AG04450 (cell line): ENCODE data around the gene SPTA1. TPM values are rescaled to one million over a fixed set of nuclear protein-coding genes. Genes with fewer than 3 reads are reported as not detected.

Experiments used
- CTCF ChIA-PET: fragments of 300-600, 350-600 bp; formaldehyde crosslinking; extraction: SDS; loops from one replicate; lab custom pipeline; 2022; ENCODE audit warnings: antibody characterized with exemption, inconsistent platforms; lab: Charles Lee
- POLR2A ChIA-PET: fragments of 350-600 bp; formaldehyde crosslinking; extraction: SDS; loops from one replicate; lab custom pipeline; 2021; ENCODE audit warnings: antibody characterized with exemption, inconsistent platforms; lab: Yijun Ruan, JAX
- DNase-seq: peaks from one replicate; pipeline ENCODE4 v3.0.0-alpha.2; 2011; ENCODE audit warnings: low read depth, low spot score
- H3K27ac ChIP-seq: one replicate; pipeline ENCODE4 v1.5.1; 2012; ENCODE audit warnings: low read depth, low read length, control low read depth
- H3K27me3 ChIP-seq: one replicate; pipeline ENCODE4 v1.6.0; 2012; ENCODE audit warnings: low read length; ENCODE audit not compliant: control insufficient read depth, insufficient read depth
- H3K4me3 ChIP-seq: 2 replicates; pipeline ENCODE4 v1.5.1; 2011; ENCODE audit warnings: mild to moderate bottlenecking, low read depth, low read length, control low read depth
- H3K9me3 ChIP-seq: 2 replicates; pipeline ENCODE4 v1.5.1; 2012; ENCODE audit warnings: low read length; ENCODE audit not compliant: control insufficient read depth, insufficient read depth
- CTCF ChIP-seq: IDR thresholded peaks from 2 replicates; pipeline ENCODE4 v1.5.1; 2011; ENCODE audit warnings: low read depth, low read length, control low read depth, inconsistent platforms
- polyA minus RNA-seq: library from RNA; depleted of rRNA, polyadenylated mRNA; stranded (reverse); fragments of >200 nt; gene quantifications from 2 replicates; pipeline ENCODE4 v1.2.3, GENCODE V29; 2011; rRNA and poly(A)+ RNA removed
- polyA plus RNA-seq: library from polyadenylated mRNA; depleted of rRNA; stranded (reverse); fragments of >200 nt; gene quantifications from 2 replicates; pipeline ENCODE4 v1.2.3, GENCODE V29; 2011; rRNA removed

SPTA1 gene
- polyA plus RNA-seq = 0.01 TPM in 1 of 2 replicates, not detected in the other
- polyA minus RNA-seq = not detected in 2 replicates

DNA sequence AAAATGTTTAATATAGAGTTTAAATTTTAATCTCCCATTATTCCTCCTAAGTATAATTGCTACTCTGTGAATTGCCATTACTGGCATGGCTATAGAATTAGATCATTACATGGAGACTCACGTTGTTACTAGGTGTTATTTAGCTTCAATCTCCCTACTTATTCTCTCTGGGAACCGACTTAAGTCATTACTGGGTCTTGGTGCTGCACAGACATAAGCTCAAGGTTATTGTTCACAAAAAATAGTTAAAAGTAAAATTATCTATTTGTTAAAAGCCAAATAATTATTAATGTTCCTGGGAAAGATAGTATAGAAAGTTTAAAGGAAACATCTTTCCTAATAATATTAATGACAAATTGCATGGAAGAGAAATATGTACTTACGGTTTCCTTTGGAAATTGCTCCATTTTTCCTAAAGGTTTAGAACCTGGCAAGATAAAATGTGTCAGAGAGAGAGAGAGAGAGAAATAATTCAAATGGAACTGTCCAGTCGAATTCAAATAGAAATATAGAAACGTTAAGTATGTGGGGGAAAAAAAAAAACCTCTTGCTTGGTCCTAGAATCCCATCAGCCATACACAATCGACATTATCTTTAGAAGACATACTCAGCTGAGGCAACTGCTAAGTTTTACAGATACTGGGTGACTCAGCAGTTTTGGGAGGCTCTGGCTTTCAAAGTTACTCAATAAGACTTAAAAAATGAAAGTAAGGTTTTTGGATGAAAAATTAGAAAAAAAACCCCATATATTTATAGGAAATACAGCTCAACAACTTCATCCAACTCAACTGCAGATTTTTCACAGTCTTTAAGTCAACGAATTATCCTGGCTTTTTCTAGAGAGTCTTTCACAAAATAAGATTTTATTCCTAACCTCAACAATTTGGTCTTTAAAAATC lies at the start of gene SPTA1:
TSS of gene SPTA1 (minus strand) at position 605 of the 899 bp plus-strand sequence. CDS start at position 407, 198 bp downstream.
- Histone ChIP-seq H3K27ac (no peak within 1 kb of the TSS), H3K9me3 (no peaks in the 10 kb centered on the region), H3K27me3 (no peaks in the 10 kb centered on the region), H3K4me3 (no peak within 1 kb of the TSS)
- no peak for DNase-seq
- ChIA-PET CTCF (no interaction called here), POLR2A (no interaction called here)
- TF ChIP-seq CTCF = no peak

GRCh38 chr1:158735848-158736247 lies 49.3 kb upstream of the SPTA1 start:
- H3K27me3 ChIP-seq = no peaks in the 10 kb centered on the region
- CTCF ChIA-PET = no interaction called here
- POLR2A ChIA-PET = no interaction called here
- no peaks in the 10 kb centered on the region for H3K9me3 ChIP-seq
- no peak overlapping the region for H3K27ac ChIP-seq
- H3K4me3 ChIP-seq = no peak overlapping the region
- DNase-seq = no peak
- TF ChIP-seq CTCF = no peak

GRCh38 chr1:158732524-158732923 lies 46.0 kb upstream of the SPTA1 start:
- POLR2A ChIA-PET = no interaction called here
- no peak overlapping the region for H3K4me3 ChIP-seq
- TF ChIP-seq CTCF = no peak
- H3K27ac ChIP-seq = no peak overlapping the region
- CTCF ChIA-PET = no interaction called here
- no peak for DNase-seq
- H3K27me3 ChIP-seq = no peaks in the 10 kb centered on the region
- no peaks in the 10 kb centered on the region for H3K9me3 ChIP-seq

DNA sequence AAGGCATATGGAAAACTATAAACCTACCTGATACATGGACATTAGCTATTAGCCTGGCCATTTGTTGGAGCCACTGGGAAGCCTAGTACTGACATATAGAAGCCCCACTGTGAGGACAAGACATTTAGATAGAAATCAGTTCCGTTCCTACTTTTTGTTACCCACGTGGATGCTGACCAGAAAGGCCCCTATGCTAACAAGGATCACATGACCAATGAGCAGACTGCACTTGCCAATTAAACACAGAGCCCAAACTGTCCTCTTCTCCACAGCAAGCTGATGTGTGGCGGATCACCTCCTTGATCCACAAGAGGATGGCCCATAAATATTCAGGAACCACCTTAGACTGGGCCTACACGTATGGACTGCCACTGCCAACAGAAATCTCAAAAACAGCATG lies 45.2 kb upstream of the SPTA1 start:
- Histone ChIP-seq H3K27ac (no peak overlapping the region), H3K27me3 (no peaks in the 10 kb centered on the region), H3K4me3 (no peak overlapping the region), H3K9me3 (no peaks in the 10 kb centered on the region)
- DNase-seq = no peak
- ChIA-PET POLR2A (no interaction called here), CTCF (no interaction called here)
- TF ChIP-seq CTCF = no peak

DNA sequence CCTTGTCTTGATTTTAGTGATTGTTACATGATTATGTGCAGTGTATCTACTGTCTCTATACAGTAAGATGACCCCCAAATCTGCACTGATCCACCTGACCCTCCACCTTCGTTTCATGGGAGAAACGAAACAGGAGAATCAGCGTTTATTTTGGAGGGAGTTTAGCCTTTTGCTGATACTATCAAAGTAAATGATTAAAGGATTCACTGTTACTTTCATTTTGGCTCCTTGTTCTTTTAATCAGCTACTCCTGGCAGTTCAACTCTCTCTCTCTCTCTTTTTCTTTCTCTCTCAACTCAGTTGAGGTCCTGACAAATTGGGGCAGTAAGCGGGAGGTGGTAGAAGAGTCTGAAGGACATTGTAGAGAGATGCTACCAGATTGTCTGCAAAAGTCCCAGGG lies 43.9 kb upstream of the SPTA1 start:
- no peak for DNase-seq
- no peak for TF ChIP-seq CTCF
- ChIA-PET CTCF (interaction anchor here (0.7 kb wide), 1 partner anchor 10 kb away, joined by 4 read pairs; no protein-coding TSS in a partner anchor), POLR2A (no interaction called here)
- no peak overlapping the region for H3K4me3 ChIP-seq
- no peaks in the 10 kb centered on the region for H3K9me3 ChIP-seq
- H3K27ac ChIP-seq = no peak overlapping the region
- no peaks in the 10 kb centered on the region for H3K27me3 ChIP-seq
